ENCODE measurements around the gene PPP1R7.

Gene PPP1R7

DNA sequence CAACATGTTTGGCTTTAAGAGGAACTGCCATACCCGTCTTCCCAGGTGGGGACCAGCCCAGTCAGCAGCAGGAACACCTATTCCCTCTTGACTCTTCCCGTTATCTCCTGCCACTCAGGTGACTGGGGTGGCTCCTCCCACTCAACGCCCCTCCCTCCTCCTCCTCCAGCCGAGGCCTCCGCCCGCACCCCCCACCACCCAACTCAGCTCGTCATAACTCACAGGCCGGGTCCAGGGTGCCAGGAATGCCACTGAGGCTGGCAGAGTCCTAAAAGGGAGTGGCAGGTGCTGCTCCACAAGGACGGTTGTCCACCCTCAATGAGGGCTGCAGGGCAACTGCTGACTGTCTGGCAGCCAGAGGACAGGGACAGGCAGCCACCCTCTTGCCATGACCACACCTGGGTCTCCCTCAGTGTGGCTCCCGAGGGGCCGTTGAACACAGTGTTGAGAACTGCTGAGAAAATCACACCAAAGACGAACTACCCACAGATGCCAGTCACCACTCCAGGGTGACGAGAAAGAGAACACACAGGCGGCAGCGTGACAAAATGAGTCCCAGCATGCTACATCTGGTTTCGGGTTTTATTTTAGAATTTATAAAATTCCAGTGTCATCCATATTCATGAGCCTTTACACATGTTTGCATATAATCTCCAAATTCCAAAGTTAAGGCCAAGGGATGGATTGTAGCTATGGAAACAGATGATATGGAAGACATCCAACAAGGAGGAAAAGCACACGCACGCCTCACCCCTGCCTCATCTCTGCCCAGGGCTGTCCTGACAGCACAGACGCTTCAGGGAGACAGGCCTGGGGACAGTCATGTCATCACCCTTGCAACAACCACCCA, 76.7 kb downstream of the PPP1R7 start:
- in situ Hi-C loops (cut with HindIII; ENCODE audit: low sequenced_read_pairs) = no loop called here

DNA sequence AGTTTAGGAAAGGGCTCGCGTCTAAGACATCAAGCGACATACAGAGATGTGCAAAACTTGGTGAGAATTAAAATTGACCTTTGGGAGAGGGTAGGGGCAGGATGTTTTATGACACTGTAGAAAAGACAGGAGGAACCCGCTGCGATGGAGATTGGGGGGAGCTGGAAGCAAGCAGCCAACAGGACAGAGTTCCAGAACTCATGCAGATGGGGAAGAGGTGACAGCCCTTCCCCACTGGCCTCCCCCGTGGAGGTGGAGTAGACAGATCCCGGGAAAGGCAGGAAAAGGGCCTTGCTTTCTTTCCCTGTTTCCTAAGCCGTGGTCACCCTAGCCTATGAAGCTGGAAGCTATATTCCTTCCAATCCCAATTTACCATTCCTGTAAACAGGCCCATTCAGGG, 77.3 kb downstream of the PPP1R7 start:
- in situ Hi-C loops (cut with HindIII; ENCODE audit: low sequenced_read_pairs) = no loop called here

DNA sequence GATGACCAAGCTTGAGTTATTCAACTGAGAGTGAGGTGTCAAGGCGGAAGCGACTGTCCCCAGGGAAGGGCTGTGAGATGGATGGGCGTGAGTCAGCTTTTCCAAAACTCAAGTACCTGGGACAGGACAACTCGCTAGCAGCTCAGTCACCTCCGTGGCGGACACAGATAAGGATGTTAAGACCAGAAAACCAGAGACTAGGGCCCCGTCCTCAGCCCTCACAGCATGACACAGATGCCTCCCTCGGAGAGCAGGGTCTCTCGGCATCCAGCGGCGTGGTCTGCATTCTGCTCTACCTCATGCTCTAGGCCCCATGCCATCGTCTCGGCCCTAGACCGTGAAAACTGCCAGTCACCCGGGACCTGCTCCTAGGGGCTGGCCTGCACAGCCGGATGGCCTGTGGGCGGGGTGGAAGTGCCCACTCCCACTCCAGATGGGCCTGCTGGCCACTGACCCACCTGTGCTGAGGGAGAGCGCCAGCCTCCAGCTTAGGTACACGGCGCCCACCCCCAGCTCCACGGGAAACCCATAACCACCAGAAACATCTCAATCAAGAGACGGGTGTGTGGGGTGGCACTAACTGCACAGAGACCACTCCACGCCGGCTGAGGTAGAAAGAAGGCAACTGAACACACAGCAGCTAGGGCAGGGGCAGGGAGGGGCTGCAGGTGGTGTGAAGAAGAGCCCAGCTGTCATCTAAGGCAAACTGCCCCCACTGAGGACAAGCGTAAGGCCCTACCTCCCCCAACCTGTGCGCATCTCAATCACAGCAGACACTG, 78.0 kb downstream of the PPP1R7 start:
- in situ Hi-C loops (cut with HindIII; ENCODE audit: low sequenced_read_pairs) = no loop called here

DNA sequence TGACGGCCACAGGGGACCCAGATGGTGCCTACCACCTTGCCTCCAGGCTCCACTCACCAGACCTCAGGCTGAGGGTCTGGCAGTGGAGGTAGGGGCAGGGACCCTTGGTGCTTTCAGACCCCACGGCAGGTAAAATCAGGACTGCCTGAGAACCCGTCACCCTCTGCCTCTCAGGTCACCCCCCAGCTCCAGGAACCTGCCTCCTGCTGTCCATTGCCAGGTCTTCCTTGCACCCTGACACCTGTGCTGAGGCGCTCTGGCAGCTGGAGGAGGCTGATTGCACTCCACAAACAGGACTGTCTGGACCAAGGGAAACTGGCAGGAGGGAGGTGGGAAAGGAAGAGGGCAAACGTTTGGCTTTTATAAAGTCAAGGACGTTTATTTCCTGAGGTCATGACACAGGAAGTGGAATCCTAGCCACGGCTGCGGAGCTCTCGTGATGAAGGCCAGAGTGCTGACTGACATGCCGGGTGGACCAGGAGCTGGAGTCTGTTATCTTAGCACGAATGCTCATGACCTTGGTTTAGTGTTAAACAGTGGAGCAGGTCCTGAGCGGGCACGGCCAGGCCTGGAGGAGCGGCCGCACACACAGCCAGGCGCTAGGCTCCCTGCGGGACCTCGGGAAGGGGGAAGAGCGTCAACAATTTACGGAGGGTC, 78.7 kb downstream of the PPP1R7 start:
- in situ Hi-C loops (cut with HindIII; ENCODE audit: low sequenced_read_pairs) = no loop called here

DNA sequence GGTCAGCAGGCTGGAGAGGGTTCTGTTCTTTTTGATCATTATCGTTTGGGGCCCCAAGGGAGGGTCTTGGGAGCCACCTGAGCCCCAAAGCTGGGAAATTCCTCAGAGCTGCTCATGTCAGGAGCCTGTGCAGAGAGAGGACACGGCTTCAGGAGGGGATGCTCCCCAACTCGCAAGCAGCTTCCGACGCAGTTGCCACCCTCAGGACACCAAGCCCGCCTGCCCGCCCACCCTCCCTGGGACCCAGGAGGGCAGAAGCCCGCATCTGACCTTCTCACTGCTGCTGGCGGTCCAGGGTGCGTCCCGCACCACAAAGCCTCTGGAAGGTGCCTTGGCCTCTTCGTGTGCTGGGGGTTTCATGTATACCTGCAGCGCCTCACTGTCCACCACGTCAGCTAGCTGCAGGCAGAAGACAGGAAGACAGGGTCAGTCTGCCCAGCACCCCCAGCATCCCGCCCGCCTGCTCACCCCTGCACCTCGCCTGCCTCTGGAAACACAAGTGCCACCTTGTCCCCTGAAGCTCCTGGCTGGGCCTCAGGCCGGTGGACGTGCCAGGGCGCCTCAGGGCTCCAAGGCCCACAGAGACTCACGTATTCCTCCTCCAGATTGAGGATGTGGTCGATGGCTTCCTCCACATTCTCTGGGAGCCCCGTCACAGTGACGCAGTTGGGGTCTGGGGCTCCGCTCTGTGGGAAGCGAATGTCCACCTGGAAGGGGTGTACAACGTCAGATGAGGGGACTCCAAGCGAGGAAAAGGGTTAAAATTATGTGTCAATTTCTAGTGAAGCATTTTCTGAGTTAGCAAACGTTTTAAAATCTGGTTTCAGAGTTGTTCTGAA, 79.5 kb downstream of the PPP1R7 start:
- in situ Hi-C loops (cut with HindIII; ENCODE audit: low sequenced_read_pairs) = no loop called here

DNA sequence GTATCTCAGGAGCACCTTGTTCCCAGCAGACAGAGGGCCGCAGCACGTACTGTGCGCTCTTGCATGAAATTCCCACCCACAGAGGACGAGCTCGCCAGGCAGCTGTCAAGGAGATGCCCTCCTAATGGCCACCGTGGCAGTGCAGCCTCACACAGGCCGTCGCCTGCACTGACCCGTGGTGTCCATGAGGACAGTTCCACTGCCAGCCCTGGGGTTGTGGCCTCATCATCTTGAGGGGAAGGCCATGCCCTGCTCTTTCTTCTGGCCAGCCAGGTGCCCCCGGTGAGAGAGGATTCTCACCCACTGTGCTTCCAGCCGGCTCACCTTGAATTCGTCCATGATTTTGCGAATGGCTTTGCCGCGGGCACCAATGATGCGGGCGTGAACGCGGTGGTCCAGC, 80.2 kb downstream of the PPP1R7 start:
- in situ Hi-C loops (cut with HindIII; ENCODE audit: low sequenced_read_pairs) = no loop called here

GRCh38 chr2:241232736-241233575, 82.7 kb downstream of the PPP1R7 start:
- in situ Hi-C loops (cut with HindIII; ENCODE audit: low sequenced_read_pairs) = no loop called here

Measured in DLD1 (cell line).